ENCODE data around the gene AMN1. TPM values are rescaled to one million over a fixed set of nuclear protein-coding genes. Genes with fewer than 3 reads are reported as not detected.
A peak's percentile ranks its signal among the peaks of the same experiment; 100 is the strongest.

The AMN1 gene
- total RNA-seq, 6 donors from 2014 or later, result 2.1 to 15.9 (median 5.7) TPM

DNA sequence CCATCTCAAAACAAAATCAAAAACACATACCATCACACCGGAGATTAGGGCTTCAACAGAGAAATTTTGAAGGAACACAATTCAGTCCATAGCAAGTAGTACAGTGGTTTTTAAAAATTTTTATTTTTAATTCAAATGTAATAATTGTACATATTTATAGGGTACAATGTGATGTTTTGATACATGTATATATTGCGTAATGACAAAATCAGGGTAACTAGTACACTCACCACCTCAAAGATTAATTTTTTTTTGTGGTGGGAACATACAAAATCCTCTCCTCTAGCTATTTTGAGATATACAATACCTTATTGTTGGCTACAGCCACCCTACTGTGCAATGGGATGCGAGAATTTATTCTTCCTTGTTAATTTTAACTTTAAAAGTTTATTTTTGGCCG, 95.4 kb downstream of the AMN1 start:
- H3K4me1 ChIP-seq, result peaks cover 0 to 7% (median 0%) of the 10 kb centered on the region in 4 donors
- H3K36me3 ChIP-seq, result no peaks in the 10 kb centered on the region
- no peak overlapping the region for H3K27ac ChIP-seq
- ATAC-seq (ENCODE audit: low FRiP score in 2 of 2) (no peak), DNase-seq (no peak)
- H3K4me3 ChIP-seq, result no peak overlapping the region
- no peak for TF ChIP-seq POLR2A (IDR thresholded peaks at IDR 0.05)
- TF ChIP-seq POLR2AphosphoS5 (IDR thresholded peaks at IDR 0.05), result no peak
- no peak for TF ChIP-seq EP300 (IDR thresholded peaks at IDR 0.05)
- TF ChIP-seq, protein P1, sequence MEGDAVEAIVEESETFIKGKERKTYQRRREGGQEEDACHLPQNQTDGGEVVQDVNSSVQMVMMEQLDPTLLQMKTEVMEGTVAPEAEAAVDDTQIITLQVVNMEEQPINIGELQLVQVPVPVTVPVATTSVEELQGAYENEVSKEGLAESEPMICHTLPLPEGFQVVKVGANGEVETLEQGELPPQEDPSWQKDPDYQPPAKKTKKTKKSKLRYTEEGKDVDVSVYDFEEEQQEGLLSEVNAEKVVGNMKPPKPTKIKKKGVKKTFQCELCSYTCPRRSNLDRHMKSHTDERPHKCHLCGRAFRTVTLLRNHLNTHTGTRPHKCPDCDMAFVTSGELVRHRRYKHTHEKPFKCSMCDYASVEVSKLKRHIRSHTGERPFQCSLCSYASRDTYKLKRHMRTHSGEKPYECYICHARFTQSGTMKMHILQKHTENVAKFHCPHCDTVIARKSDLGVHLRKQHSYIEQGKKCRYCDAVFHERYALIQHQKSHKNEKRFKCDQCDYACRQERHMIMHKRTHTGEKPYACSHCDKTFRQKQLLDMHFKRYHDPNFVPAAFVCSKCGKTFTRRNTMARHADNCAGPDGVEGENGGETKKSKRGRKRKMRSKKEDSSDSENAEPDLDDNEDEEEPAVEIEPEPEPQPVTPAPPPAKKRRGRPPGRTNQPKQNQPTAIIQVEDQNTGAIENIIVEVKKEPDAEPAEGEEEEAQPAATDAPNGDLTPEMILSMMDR (IDR thresholded peaks at IDR 0.05), result no peak
- 74 to 82% methylated on average over 4 of the region's 4 CpGs for WGBS, 2 donors
- no peaks in the 10 kb centered on the region for H3K9me3 ChIP-seq
- no peaks in the 10 kb centered on the region for H3K27me3 ChIP-seq

DNA sequence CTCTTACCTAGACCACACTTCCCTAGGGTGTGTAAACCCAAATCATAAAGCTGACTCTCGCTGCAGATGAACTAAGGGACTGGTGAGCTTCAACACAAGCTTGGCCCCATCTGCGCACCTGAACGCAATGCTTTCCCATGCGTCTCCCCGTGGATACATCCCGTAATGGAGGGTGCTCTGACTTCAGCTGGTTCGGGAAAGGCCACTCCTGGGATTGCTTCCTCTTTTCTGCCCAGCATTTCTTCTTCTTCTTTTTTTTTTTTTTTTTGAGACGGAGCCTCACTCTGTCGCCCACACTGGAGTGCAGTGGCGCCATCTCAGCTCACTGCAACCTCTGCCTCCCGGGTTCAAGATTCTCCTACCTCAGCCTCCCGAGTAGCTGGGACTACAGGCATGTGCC, 97.0 kb downstream of the AMN1 start:
- H3K36me3 ChIP-seq, result no peaks in the 10 kb centered on the region
- TF ChIP-seq EP300 (IDR thresholded peaks at IDR 0.05) (no peak), POLR2AphosphoS5 (IDR thresholded peaks at IDR 0.05) (no peak), POLR2A (IDR thresholded peaks at IDR 0.05) (no peak)
- TF ChIP-seq, protein P1 (IDR thresholded peaks at IDR 0.05), result no peak
- ATAC-seq (ENCODE audit: low FRiP score in 2 of 2) (peak in 1 of 2 donors; percentile 14), DNase-seq (no peak)
- WGBS, 2 donors, result 82 to 90% methylated on average over 12 of the region's 12 CpGs
- no peaks in the 10 kb centered on the region for H3K27me3 ChIP-seq
- no peak overlapping the region for H3K27ac ChIP-seq
- no peaks in the 10 kb centered on the region for H3K9me3 ChIP-seq
- H3K4me1 ChIP-seq, result peaks cover 0 to 6% (median 0%) of the 10 kb centered on the region in 4 donors
- no peak overlapping the region for H3K4me3 ChIP-seq

DNA sequence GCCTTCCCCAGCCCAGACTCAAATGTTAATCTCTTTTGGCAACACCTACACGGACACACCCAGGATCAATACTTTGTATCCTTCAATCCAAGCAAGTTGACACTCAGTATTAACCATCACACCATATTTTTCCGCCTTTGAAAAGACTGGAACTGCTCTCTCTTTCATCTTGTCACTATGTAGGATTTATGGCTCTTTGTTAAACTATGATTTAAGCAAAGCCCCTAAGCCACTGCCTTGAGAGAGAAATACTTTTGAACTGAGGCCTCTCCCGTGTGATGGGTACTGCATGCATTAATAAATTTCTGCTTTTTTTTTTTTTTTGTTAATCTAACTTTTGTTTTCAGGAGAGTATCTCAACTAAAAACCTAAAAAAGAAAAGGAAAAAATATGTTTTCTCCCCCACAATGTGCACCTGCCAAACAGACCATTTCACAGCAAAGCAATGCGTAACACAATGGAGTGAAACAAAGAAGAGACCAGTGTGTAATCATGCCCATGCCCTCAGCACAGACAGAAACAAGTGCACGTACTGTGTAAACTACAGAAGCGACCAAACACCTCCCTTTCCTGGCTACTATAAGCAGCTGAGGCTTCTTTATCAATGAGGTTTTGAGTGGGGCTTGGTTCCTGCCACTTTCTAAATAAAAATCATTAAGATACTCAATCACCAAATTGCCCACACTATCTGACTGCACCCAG, 97.6 kb downstream of the AMN1 start:
- Histone ChIP-seq H3K27ac (no peak overlapping the region), H3K36me3 (no peaks in the 10 kb centered on the region), H3K4me3 (no peak overlapping the region), H3K9me3 (no peaks in the 10 kb centered on the region), H3K4me1 (no peaks in the 10 kb centered on the region), H3K27me3 (no peaks in the 10 kb centered on the region)
- DNase-seq (no peak), ATAC-seq (ENCODE audit: low FRiP score in 2 of 2) (no peak)
- 86 to 90% methylated on average over 6 of the region's 6 CpGs for WGBS, 2 donors
- TF ChIP-seq, protein P1 (IDR thresholded peaks at IDR 0.05), result no peak
- no peak for TF ChIP-seq POLR2AphosphoS5 (IDR thresholded peaks at IDR 0.05)
- TF ChIP-seq POLR2A (IDR thresholded peaks at IDR 0.05), result no peak
- no peak for TF ChIP-seq EP300 (IDR thresholded peaks at IDR 0.05)

DNA sequence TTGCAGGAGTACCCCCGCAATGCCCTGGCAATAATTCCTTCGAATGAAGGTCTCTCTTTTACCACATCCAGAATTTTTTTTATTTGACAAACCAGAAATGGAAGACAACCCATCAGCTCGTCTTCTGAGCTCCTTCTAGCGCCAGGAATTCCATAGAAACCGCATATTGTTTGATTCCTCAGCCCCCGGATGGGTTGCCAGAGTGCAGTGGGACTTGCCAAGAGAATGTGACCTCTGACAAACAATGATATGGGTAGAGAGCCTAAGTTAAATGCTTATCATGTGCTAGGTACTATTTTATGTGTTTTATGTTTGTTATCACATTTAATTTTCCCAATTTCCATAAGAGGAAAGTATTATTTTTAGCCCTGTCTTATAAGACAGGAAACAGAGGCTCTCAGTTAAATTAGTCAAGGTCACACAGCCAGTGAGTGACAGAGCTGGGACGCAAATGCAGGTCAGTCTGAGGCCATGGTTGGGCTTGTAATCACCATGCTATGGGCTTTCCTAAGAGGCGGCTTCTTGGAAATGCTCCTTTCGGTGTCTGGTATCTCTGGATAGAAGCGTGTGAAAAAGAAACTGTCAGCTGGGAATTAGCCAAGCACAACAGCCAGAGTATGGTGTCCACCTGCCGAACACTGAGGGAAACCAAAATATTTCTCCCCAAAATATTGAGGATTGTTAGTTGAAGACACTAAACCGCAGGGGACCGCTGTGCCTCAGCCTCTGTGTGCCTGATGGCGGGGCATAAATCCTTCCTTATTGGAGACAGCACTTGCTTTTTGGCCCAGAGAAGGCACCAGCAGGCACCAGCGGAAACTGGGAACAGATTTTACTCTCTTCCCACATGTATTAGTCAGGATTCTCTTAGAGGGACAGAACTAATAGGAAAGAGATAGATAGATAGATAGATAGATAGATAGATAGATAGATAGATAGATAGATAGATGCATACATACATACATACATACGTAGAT, 98.8 kb downstream of the AMN1 start:
- no peaks in the 10 kb centered on the region for H3K9me3 ChIP-seq
- H3K27me3 ChIP-seq, result no peaks in the 10 kb centered on the region
- TF ChIP-seq EP300 (IDR thresholded peaks at IDR 0.05) (no peak), POLR2A (IDR thresholded peaks at IDR 0.05) (no peak), POLR2AphosphoS5 (IDR thresholded peaks at IDR 0.05) (no peak)
- TF ChIP-seq, protein P1 (IDR thresholded peaks at IDR 0.05), result no peak
- no peaks in the 10 kb centered on the region for H3K36me3 ChIP-seq
- H3K4me1 ChIP-seq, result no peaks in the 10 kb centered on the region
- ATAC-seq (ENCODE audit: low FRiP score in 2 of 2) (peak in 1 of 2 donors; percentile 23), DNase-seq (no peak)
- no peak overlapping the region for H3K27ac ChIP-seq
- WGBS, 2 donors, result 63 to 64% methylated on average over 16 of the region's 16 CpGs
- no peak overlapping the region for H3K4me3 ChIP-seq

Measured in upper lobe of left lung (tissue), 6 donors.